RPMI8226 (cell line): ENCODE results near the gene KRT4.
A peak's percentile ranks its signal among the peaks of the same experiment; 100 is the strongest.

ENCODE experiments used
- DNase-seq: peaks from one replicate; pipeline ENCODE4 v3.0.0-alpha.2; 2015

KRT4 gene

DNA sequence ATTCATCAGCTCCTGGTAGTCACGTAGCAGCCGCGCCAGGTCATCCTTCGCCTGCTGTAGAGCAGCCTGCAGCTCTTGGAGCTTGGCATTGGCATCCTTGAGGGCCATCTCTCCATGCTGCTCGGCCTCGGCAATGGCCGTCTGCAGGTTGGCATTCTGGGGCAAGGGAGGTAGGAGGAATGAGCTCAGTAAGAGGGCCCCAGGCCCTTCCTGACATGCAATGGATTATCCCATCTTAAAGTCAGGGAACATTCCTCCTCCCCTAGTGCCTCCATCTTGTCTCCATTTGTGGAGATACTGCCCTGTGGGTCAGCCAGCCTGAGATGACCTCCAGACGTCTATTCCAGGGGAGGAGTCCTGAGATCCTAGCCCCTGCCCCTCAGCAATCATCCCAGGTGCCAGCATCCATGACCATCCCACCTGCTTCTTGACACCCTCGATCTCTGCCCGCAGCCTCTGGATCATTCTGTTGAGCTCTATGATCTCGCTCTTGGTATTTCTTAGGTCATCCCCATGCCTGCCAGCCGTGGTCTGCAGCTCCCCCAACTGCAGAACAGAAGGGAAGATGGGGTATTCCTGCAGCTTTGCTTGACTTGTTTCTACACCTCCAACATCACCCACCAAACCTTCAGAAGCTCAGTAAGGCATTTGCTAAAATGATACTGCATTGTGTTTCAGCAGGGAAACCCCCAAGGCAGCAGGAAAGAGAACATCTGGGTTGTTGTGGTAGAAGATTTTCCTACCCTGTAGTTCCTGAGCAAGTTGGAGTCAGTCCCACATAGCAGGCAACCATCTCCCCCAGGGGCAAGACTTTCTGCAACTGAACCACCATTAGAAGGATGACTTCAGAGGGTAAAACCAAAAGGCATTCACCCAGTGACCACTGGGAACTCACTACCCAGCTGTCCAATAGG lies 22.4 kb downstream of the KRT4 start:
- DNase-seq: no peak

DNA sequence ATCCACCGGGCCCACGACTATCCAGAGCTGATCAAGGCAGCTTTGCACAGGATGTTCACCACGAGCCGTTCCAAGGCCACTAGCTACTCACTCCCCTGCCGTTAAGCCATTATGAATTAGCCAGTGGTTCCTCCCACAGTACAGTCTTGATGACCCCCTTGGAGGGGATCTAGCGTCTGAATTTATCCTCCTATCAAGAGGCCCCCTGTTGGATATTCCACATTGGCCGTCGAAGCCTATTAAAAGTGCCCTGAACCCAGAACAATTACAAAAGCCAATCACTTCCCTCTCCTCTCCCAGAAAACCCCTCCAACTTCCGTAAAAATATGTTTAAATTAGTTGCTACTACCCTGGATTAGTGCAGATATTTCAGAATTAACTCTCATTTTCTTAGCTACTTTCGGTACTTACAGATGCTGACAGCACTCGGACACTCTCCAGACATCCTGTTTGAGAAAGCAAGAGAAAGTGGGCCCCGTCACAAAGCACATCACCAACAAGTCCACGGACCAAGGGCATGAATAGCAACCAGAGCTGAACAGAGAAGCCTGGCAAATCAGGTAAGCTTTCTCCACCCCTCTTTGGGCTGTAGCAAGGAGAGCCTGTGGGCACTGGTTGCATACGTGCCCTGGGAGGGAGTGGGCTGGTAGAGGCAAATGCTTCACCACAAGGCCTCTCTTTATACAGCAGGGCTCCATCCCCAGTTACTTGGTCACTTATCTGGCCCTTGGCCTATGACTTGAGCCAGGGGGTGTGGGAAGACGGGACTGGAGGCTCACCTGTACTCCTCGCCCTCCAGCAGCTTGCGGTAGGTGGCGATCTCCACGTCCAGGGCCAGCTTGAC lies 23.3 kb downstream of the KRT4 start:
- no peak for DNase-seq

DNA sequence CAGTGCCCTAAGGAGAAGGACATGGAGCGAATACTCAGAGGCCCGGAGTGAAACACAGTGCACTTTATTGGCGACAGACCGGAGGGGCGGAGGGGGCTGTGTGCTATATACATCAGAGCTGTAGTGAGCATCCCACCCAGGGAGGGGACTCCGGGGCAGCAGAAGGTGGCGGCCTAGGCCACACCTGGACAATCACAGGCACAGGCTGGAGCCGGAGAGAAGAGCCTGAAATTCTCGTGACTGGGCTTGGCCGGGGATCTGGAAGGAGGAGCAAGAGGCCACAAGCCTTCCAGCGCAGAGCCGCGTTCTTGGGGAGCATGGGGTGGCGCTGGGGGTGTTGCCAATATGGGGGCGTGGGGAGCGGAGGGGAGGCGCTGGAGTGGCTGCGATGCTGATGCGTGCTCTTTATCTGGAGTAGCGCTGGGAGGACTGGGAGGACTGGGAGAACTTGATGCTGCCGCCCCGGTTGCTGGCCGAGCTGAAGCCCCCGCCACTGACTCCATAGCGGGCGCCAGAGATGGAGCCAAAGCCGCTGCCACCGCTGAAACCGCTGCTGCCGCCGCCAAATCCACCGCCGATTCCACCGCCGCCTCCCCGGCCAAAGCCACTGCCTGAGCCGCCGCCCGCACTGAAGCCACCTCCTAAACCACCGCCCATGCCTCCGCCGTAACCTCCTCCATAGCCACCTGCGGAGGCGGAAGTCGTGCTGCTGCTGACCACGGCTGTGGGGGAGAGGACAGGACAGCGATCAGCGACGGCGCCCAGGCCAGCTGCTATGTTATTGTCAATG lies 24.1 kb downstream of the KRT4 start:
- peak; percentile 55 for DNase-seq

DNA sequence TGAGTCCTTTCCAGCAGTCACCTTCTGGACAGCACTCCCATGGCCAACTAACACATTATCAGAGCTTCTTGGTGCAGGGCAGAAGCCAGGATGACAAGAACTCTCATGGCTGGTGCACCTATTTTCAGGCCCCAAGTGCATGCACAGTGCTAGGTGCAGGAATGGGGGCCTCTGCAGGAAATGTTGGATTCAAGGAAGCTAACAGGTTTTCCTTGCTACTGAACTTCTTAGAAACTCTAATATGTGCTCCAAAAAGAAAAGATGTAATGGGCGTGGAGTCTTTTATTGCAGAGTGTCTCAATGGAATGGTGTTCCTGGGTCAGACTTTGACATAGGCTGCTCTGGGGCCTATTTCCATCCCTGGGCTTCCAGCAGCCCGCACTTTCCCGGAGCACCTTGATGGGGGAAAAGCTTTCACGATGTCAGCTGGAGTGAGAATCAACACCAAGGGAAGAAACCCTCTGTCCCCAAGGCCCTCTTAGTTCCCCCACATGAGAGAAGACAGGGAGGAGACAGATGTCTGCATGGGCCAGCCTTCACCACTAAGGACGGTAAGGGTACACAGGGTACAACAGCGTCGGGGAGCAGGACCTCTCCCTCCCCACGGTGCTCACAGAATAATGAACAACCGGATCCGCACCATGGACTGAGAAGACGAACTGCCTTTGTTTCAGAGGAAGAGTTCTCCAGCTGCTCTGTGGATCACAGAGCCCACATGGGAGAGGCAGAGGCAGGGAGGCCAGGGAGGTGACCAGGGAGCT lies 24.9 kb downstream of the KRT4 start:
- no peak for DNase-seq

DNA sequence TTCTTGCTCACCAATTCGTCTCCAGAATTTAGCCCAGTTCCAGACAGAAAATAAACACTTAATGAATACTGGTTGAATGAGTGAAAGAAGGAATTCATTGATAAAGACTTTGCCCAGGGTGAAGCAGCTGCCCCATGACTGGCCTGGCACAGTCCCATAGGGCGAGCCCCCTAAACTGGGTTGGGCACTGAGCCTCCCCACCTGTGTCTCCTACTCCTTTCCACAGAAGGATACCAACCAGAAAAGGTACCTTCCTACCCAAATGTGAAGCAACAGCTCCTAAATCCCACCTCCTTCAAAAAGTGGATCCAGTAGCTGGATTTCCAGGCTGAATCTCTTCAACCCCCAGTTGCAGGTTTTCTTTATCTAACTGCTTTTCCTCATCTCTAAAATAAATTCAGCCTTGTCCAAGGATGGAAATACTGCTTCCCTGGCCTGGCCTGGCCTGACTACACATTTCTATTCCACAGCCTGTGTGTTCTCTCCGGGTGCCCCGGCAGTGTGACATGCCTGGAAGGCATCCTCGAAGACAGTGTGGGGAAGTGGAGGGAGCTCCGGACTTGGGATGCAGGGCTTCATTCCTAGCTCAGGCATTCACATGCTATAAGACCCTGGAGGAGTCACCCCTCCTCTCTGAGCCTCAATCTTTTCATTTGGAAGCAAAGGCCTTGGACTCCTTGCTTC lies 25.6 kb downstream of the KRT4 start:
- no peak for DNase-seq

DNA sequence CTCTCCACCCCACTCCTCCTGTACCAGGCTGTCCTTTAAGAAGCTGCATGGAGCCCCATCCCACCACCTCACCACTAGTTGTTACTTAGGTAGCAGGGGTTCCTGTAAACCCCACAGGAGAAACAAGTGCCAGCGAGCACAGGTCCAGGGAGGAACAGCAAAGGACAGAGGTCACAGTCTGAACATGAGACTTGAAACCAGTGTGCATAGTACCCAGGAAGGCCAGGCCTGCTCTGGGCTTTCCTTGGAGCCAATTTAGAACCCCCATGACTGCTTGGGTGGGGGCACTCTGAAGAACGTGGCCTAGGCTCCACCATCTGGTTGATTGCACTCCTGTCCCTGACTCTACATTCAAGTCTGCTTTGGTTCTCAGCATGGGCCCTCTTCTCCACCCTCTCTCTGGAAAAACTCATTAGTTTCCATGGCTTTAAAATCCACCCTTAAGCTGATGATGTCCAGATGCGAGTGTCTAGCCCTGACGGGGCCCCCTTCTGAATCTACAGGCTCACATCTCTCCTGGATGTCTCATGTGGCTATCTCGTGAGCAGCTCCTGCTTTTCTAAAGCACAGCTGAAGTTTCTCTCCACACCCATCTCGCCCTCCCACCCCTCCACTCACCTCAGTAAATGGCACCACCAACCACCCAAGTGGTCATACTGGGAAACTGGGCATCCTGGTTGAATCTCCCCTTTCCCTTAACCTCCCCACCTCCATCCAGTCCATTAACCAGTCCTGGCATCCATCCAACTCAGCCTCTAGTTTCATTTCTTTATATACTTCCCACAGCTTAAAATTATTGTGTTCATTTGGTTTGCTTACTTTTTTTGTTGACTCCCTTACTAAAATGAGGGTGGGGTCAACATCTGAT lies 26.4 kb downstream of the KRT4 start:
- peak; percentile 47 for DNase-seq

DNA sequence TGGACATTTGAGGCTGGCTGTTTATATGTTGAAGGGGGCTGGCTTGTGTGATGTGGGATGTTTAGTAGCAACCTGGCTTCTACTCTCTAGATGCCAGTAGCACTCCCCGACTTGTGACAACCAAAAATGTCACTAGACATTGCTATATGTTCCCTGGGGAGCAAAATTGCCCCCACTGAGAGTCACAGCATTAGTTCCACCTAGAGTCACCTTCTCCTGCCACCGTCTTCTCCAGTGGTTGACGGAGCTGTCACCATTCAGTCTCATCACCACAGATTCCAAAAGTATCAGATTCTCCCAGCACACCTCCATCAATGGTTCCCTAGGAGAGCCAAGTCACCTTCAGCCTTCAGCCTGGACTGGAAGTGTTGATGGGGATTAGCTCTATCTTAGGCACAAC lies 29.0 kb downstream of the KRT4 start:
- no peak for DNase-seq

DNA sequence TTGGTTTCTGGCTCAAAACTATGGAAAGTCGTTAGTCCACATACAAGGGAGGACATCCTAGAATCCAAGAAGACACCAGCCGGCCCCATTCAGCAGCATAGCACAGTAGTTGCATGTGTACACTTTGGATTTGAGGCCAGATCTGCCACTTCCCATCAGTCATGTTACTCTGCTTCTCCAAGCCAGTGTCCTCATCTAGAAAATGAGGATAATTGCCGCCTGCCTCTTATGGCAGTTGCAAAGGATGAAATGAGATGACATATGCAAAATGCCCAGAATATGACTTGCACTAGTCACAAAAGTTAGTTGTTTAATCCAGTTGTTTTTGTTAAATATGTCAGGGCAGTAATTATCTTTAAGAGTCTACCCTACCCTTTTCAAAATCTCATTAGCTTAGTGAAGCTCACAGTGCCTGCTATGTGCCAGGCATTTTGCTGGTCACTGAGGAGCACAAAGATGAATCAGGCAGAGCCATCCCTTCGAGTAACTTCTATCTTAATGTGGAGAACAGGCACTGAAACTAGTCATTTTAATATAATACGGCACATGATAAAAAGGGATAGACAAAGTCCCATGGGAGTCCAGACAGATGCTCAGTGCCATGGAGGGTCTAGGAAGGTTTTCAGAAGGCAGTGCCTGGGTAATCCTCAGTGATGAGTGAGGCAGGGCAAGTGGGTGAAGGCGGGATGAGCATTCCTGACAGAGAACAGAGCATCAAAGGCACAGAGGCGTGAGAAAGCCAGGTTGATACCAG lies 30.2 kb downstream of the KRT4 start:
- no peak for DNase-seq

DNA sequence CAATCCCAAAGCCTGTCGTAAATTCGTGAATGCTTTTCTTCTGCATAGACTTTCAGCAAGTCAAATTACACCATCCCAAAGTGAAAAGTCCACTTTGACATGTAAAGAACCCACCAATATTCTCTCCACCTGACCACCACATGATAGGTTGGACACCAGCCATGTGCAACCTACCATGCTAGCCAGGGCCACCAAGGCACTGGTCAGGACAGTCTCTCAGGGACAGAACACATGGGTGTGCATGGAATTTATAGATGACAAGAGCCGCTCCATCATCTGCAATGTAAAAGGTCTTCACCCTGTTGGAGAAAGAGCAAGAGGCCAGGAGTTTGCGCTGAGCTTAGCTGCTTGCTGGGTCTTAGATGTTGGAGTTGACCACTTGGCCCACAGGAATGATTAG lies 31.4 kb downstream of the KRT4 start:
- no peak for DNase-seq

DNA sequence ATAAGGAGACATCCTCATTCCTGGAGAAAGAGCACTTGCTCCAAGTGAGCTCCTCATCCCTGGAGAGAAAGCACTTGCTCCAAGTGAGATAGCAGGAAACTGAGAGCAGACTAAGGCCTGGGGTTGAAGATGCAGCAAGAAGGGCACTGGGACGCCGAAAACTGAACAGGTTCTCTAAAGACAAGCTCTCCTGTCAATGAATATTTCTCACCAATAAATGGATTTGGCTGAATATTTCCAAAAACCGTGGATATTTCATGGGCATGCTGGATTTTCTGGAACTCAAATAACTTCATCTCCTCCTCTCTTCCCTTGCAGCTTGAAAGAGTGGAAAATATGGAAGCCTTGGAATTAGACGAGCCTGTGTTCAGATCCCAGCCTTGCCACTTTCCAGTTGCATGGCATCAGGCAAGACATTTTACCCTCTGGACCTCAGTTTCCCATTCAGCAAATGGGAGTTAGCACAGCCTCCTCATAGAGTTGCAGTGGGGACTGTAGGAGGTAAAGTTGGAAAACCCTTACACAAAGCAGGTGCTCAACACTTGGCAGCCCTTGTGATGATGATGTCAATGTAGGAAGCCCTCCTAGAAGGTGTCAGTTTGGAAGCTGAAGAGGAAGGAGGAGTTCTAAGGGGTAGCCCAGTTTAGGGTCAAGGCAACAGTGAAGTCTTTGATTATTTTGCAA lies 32.4 kb downstream of the KRT4 start:
- no peak for DNase-seq

DNA sequence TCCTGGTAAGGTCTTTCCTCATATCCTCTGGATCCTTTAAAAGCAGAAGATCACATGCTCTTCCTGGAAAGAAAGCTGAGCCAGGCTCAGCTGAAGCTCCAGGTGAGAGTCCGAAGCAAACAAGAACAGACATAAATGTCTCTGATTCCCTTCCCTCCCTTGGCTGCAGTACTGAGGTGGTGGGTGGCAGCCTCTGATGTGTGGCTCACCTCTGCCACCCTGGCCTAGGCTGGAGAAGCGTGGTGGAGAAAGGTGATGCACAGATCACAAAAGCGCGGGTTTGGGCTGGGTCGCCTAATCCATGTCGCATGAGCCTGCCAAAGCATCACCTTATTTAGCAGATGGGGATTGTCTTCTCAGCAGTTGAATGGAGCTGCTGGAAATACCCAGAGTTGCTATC lies 34.0 kb downstream of the KRT4 start:
- no peak for DNase-seq

DNA sequence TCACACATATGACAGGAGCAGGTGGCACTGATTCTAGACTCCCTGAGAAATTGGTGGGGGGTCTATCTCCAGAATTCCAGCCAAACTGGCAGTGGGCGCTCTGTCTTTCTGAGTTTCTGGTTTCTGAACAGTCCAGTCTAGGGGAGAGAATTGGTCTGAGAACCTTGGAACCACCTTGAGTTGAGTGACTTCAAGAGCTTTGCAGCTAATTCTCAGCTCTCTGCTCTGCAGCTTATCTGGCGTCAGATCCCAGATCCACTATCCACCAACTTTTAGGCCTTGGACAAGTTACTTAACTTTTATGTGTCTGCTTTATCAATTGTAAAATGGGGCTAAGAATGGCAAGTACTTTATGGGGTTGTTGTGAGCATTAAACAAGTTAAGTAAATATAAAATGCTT lies 35.1 kb downstream of the KRT4 start:
- no peak for DNase-seq

DNA sequence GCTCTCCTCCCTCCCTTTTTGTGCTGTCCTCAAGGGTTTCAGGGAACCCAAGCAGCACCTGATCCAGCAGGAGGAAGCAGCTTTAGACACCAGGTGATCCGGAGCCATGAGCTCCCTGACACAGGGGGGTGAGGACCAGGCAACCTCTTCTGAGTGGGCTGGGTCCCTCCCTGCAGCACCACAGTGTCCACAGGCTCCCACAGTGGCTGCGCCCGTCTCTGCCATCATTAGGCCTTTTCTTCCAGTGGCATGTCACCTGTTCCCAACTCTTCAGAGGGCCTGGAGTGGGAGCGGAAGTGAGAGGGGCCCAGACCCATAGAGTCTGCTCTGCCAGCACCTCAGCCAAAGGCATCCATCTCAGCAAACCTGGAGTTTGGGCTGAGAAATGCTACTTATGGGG lies 36.4 kb downstream of the KRT4 start:
- DNase-seq: no peak

DNA sequence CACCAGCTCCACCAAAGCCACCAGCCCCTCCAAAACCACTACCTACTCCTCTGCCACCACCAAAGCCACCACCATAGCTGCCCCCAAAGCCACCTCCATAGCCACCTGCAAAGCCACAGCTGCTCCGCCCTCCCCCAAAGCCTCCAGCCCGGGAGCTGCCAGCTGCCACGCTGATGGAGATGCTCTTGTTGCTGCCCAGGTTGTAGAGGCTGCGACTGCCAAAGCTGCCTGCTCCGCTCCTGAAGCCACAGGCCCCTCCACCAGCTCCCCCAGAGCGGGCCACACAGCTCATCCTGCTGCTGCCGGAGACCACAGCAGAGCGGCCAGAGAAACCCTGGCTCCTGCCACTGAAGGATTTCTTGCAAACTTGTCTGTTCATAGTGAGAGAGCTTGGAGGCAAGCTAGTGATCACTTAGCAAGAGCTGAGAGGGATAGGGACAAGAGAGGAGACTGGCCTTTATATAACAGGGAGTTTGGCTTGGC lies 37.0 kb downstream of the KRT4 start, which contains the start of gene KRT76:
Gene KRT76 (minus strand): TSS at position 433 of the 483 bp plus-strand sequence. CDS start 54 bp downstream, at position 379.
- no peak for DNase-seq

DNA sequence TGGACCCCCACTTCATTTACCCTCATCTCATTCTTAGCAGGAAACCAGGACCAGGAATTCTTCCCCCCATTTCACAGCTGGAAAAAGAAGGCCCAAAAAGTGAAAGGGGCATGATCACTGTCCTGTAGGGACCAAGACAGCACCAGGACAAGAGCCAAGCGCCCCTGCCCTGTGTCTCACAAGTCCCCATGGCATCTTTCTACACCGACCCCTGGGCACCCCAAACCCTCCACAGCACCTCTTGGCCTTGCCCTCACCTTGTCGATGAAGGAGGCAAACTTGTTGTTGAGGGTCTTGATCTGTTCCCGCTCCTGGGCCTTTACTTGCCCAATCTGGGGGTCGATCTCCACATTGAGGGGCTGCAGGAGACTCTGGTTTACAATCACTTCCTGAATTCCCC lies 37.5 kb downstream of the KRT4 start:
- DNase-seq: no peak

DNA sequence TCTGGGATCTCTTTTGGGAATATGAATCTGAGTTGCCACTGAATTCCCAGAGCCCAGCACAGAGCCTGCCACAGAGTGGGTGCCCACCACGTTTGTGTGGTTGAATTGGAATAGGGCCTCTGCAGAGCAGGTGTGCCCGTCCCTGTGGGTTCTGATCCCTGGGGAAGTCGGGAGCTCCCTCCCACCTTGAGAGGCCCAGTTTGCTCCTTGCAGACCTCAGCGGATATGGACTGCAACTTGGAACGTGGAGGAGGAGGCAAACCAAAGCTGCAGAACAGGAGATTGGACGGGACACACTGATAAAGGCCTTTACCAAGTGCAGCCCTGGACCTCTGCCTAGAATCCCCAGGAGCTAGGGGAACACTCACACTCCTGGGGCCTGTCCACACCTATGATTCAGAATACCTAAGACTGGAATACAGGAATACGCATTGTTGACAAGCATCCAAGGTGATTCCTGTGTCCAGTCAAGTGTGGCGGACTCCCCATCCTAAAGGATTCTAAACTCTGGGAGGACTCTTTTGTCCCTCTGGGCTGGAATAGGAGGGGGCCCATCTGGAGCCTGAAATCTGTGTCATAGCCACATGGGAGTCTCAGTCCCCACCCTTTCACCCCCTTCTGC lies 39.2 kb downstream of the KRT4 start:
- DNase-seq: no peak

DNA sequence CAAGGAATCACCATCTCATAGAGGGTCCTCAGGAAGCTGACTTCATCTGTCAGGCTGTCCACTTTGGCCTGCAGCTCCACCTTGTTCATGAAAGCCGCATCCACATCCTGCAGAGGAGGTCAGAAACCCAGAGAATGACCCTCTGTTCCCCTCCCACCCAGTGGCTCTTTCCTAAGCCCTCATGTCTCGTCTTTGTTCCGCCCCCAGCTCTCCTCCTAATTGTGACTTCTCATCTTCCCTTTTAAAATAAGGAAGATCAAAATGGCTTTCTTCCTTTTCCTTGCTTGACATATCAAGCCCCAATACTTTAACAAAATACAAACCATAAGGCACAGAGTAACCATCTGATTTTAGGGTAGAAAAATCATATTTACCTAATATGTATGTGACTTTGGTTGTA lies 41.1 kb downstream of the KRT4 start:
- DNase-seq: no peak

DNA sequence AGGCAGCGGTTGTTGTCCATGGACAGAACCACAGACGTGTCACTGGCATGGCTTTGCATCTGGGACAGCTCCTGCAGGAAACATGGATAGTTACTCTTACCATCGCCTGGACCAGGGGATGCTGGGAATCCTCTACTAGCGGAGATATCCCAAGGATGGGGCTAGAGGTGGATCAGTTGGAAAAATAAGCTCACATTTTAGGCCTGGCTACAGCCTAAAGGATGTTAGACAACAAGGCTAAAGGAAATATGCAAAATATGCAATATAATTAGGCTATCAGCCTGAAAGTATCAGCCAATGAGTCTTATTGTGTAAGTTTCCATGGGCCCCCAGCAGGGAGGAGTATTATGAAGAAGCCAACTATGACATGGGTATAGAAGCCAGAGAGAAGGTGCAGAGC lies 41.7 kb downstream of the KRT4 start:
- DNase-seq: no peak

DNA sequence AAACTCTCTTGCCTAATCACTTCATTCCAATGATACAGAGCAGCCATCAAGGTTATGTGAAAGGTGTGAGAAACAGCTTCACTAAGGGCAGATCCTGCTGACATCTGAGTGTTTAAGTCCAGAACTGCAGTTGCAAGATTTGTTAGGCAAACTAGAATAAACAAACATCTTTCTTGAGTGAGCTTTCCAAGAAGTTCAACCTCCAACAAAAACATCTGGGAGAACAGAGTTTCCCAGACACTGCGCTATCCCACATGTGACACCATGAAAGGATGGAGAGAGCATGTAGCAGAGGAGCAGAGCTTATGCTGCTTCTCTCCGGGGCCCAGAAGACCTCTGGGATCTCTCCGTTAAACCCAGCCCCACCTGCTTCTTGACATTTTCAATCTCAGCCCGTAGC lies 42.4 kb downstream of the KRT4 start:
- DNase-seq: no peak
